Lower leg skin (tissue), 4 donors: ENCODE measurements around the gene CRYL1. TPM values are rescaled to one million over a fixed set of nuclear protein-coding genes. Genes with fewer than 3 reads are reported as not detected.

Experiments
- DNase-seq, 2 donors: peaks; one replicate each; pipeline ENCODE4 v3.0.0-alpha.2; 2019; ENCODE audit warnings: low spot score in 2 of 2
- H3K4me3 ChIP-seq: fragments of 200-600 bp; sonication (generic); 2 replicates; pipeline ENCODE4 v1.5.1; 2017; ENCODE audit warnings: mild to moderate bottlenecking, low read depth; ENCODE audit not compliant: poor library complexity, severe bottlenecking
- CTCF ChIP-seq, 3 donors: fragments of 450-650 bp; IDR thresholded peaks; one replicate each; pipeline ENCODE4 v1.5.1; 2016; ENCODE audit warnings: antibody characterized with exemption in 3 of 3, mild to moderate bottlenecking in 3 of 3, moderate library complexity in 2 of 3
- POLR2A ChIP-seq, 2 donors: fragments of 450-650 bp; IDR thresholded peaks; one replicate each; pipeline ENCODE4 v1.6.1; 2016 to 2017; ENCODE audit warnings: antibody characterized with exemption in 2 of 2, mild to moderate bottlenecking in 1 of 2, moderate library complexity in 1 of 2
- WGBS, 2 donors: methylation state at CpG; one replicate each; pipeline ENCODE4 v1.1.5; 2018; 5-methylcytosine and 5-hydroxymethylcytosine counted together
- intact Hi-C: fragments of 100-400 bp; cut with DNase I; formaldehyde crosslinking; loops from one replicate; pipeline ENCODE4 v1.15.0; 2023; ENCODE audit warnings: low total_unique reads
- total RNA-seq, 4 donors: library from RNA; depleted of rRNA; stranded (reverse); fragments of >200 nt; gene quantifications; one replicate each; pipeline ENCODE4 v1.1.0, GENCODE V29; 2016

The CRYL1 gene
- total RNA-seq, 4 donors from 2014 or later = 10.3 to 21.4 (median 16.8) TPM

DNA sequence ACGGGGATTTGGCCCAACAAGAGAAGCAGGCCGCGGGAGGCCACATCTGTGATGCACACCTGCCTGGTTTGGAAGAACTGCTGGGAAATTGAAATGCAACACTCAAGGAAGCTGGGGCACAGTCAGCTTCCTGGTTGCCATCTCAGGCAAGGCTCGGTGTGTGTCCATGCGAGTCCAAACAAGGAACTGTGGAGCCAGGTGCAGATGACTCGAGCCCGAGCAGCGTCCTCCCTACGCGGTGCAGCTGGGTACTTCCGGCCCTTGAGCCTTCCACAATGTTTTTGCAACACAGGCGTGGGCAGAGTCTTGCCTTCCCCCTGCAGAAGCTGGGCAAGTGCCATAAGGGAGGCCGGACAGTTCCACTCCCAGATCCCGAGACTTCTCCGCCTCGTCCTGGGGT, 94.6 kb downstream of the CRYL1 start:
- TF ChIP-seq CTCF (IDR thresholded peaks at IDR 0.05) (no peak), POLR2A (IDR thresholded peaks at IDR 0.05) (no peak)
- H3K4me3 ChIP-seq = no peak overlapping the region
- no peak for DNase-seq
- WGBS, 2 donors = 53 to 63% methylated on average over 14 to 16 of the region's 16 CpGs
- intact Hi-C loops = no loop called here

DNA sequence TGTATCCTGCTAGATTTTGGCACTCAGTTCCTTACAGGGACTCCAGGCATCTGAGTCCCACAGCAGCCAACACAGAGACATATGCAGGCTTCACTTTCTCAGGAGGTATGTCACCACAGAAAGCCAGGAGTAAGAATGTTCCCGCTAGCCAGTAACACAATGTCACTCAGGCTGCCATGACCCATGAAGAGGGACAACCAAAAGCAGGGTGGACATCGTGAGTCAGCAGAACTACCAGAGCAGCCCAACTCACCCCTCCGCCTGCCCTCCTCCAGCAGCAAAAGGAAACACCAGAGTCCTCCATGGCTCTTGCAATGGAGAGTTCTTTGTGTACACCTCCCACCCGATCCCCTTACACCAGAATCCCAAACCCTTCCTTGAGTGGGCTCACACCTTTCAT, 95.4 kb downstream of the CRYL1 start:
- 97% methylated on average over 4 of the region's 4 CpGs for whole genome bisulfite sequencing, 2 donors

DNA sequence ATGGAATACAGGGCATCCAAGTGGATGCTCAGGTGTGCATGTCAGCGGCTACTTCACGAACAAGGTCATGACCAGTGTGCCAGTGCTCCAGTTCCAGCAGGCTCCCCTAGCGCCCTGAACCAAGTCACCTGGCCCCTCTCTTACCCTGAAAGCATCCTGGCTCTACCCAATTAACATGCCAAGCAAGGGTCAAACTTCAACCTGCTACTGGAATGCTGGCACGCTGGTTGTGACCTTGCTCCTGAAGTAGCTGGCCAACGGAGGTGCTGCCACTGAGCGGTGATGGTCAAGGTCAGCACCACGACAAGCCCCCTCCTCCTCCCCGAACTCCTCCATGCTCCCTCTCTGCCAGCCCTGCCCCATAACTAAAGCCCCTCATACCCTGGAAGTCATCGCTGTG, 96.0 kb downstream of the CRYL1 start:
- WGBS, 2 donors = 94 to 98% methylated on average over 9 of the region's 9 CpGs
- no peak for DNase-seq
- intact Hi-C loops = no loop called here
- no peak for TF ChIP-seq POLR2A (IDR thresholded peaks at IDR 0.05)
- no peak for TF ChIP-seq CTCF (IDR thresholded peaks at IDR 0.05)
- no peak overlapping the region for H3K4me3 ChIP-seq

More for the DNA sequence above, 95.4 kb downstream of the CRYL1 start:
- intact Hi-C loops = no loop called here
- no peak for TF ChIP-seq CTCF (IDR thresholded peaks at IDR 0.05)
- DNase-seq = no peak
- no peak overlapping the region for H3K4me3 ChIP-seq

GRCh38 chr13:20428666-20429644, 96.7 kb downstream of the CRYL1 start:
- WGBS, 2 donors = 93 to 96% methylated on average over 10 to 11 of the region's 11 CpGs
- DNase-seq = no peak
- TF ChIP-seq POLR2A (IDR thresholded peaks at IDR 0.05) (no peak), CTCF (IDR thresholded peaks at IDR 0.05) (no peak)
- no peak overlapping the region for H3K4me3 ChIP-seq
- intact Hi-C loops = no loop called here

DNA sequence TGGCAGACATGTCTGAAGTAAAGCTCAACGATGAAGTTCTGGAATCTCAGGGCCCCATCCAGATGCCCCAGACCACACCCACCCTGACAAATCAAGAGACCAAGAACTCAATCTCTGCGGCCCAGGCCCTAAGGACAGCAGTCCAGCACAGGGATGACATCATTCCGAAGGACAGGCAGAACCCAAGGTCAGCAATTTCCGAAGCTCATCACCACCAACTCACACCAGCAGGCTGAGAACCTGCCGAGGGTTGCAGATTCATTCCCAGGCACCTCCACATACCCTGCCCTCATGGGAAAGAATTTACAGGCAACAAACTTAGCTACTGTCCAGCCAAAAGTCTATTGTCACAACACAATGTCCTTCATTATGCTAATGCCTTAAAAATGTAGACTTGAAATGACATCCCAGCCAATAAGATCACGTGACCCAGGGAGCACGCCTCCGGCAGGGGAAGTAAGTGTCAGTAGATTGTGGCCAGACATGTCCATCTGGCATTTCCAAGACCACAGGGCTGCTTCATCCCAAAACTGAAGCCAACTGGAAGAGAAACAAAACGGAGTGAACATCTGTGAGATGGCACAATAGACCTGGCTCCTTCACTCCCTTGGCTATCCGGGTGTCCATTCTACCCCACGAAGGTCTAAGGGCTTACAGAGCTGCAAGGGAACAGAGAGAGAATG, 98.8 kb downstream of the CRYL1 start:
- no peak for TF ChIP-seq POLR2A (IDR thresholded peaks at IDR 0.05)
- no peak for TF ChIP-seq CTCF (IDR thresholded peaks at IDR 0.05)
- intact Hi-C loops = no loop called here
- DNase-seq = no peak
- WGBS, 2 donors = 61 to 71% methylated on average over 11 of the region's 11 CpGs
- no peak overlapping the region for H3K4me3 ChIP-seq
